ENCODE data around the gene CTNND2. TPM values are rescaled to one million over a fixed set of nuclear protein-coding genes. Genes with fewer than 3 reads are reported as not detected.
A peak's percentile ranks its signal among the peaks of the same experiment; 100 is the strongest.

The CTNND2 gene
- total RNA-seq, 1 experiment from 2014 or later, result not detected

GRCh38 chr5:11214864-11215644, 689.2 kb downstream of the CTNND2 start:
- Histone ChIP-seq H3K27ac (no peak overlapping the region), H3K27me3 (no peaks in the 10 kb centered on the region), H3K36me3 (no peaks in the 10 kb centered on the region), H3K9me3 (replicated peaks) (no peaks in the 10 kb centered on the region), H3K4me3 (no peak overlapping the region), H3K4me1 (no peaks in the 10 kb centered on the region)
- no peak for DNase-seq

GRCh38 chr5:11212706-11213105, 691.5 kb downstream of the CTNND2 start:
- no peaks in the 10 kb centered on the region for H3K4me1 ChIP-seq
- DNase-seq, result no peak
- H3K27me3 ChIP-seq, result no peaks in the 10 kb centered on the region
- no peak overlapping the region for H3K4me3 ChIP-seq
- no peaks in the 10 kb centered on the region for H3K36me3 ChIP-seq
- H3K9me3 ChIP-seq (replicated peaks), result no peaks in the 10 kb centered on the region
- no peak overlapping the region for H3K27ac ChIP-seq

- H3K27me3 ChIP-seq, result no peaks in the 10 kb centered on the region
- no peaks in the 10 kb centered on the region for H3K9me3 ChIP-seq (replicated peaks)
- no peak overlapping the region for H3K4me3 ChIP-seq
- H3K4me1 ChIP-seq, result no peaks in the 10 kb centered on the region
- no peaks in the 10 kb centered on the region for H3K36me3 ChIP-seq
- no peak overlapping the region for H3K27ac ChIP-seq
- DNase-seq, result no peak
These were observed 706.5 kb downstream of the CTNND2 start for GRCh38 chr5:11197726-11198125.

GRCh38 chr5:11191673-11192072, 712.6 kb downstream of the CTNND2 start:
- no peak overlapping the region for H3K4me3 ChIP-seq
- H3K27me3 ChIP-seq, result no peaks in the 10 kb centered on the region
- H3K9me3 ChIP-seq (replicated peaks), result no peaks in the 10 kb centered on the region
- no peak for DNase-seq
- no peak overlapping the region for H3K27ac ChIP-seq
- no peaks in the 10 kb centered on the region for H3K36me3 ChIP-seq
- H3K4me1 ChIP-seq, result no peaks in the 10 kb centered on the region

GRCh38 chr5:11182441-11183080, 721.7 kb downstream of the CTNND2 start:
- no peaks in the 10 kb centered on the region for H3K4me1 ChIP-seq
- no peaks in the 10 kb centered on the region for H3K9me3 ChIP-seq (replicated peaks)
- no peak overlapping the region for H3K4me3 ChIP-seq
- no peaks in the 10 kb centered on the region for H3K36me3 ChIP-seq
- peak; percentile 18 to 55 for DNase-seq
- H3K27me3 ChIP-seq, result no peaks in the 10 kb centered on the region
- no peak overlapping the region for H3K27ac ChIP-seq

GRCh38 chr5:11181940-11182339, 722.3 kb downstream of the CTNND2 start:
- H3K4me1 ChIP-seq, result no peaks in the 10 kb centered on the region
- H3K27ac ChIP-seq, result no peak overlapping the region
- DNase-seq, result no peak
- H3K9me3 ChIP-seq (replicated peaks), result no peaks in the 10 kb centered on the region
- no peaks in the 10 kb centered on the region for H3K36me3 ChIP-seq
- no peak overlapping the region for H3K4me3 ChIP-seq
- no peaks in the 10 kb centered on the region for H3K27me3 ChIP-seq

GRCh38 chr5:11180890-11181289, 723.4 kb downstream of the CTNND2 start:
- Histone ChIP-seq H3K27ac (no peak overlapping the region), H3K4me3 (no peak overlapping the region), H3K27me3 (no peaks in the 10 kb centered on the region), H3K36me3 (no peaks in the 10 kb centered on the region), H3K9me3 (replicated peaks) (no peaks in the 10 kb centered on the region), H3K4me1 (no peaks in the 10 kb centered on the region)
- DNase-seq, result no peak

GRCh38 chr5:11177999-11178711, 726.1 kb downstream of the CTNND2 start:
- Histone ChIP-seq H3K27me3 (no peaks in the 10 kb centered on the region), H3K36me3 (no peaks in the 10 kb centered on the region), H3K4me3 (no peak overlapping the region), H3K4me1 (no peaks in the 10 kb centered on the region), H3K9me3 (replicated peaks) (no peaks in the 10 kb centered on the region), H3K27ac (no peak overlapping the region)
- no peak for DNase-seq

GRCh38 chr5:11174591-11174990, 729.7 kb downstream of the CTNND2 start:
- H3K4me3 ChIP-seq, result no peak overlapping the region
- no peaks in the 10 kb centered on the region for H3K9me3 ChIP-seq (replicated peaks)
- no peaks in the 10 kb centered on the region for H3K36me3 ChIP-seq
- no peak for DNase-seq
- H3K27me3 ChIP-seq, result no peaks in the 10 kb centered on the region
- H3K27ac ChIP-seq, result no peak overlapping the region
- H3K4me1 ChIP-seq, result no peaks in the 10 kb centered on the region

GRCh38 chr5:11172484-11172883, 731.8 kb downstream of the CTNND2 start:
- Histone ChIP-seq H3K4me3 (no peak overlapping the region), H3K36me3 (no peaks in the 10 kb centered on the region), H3K27me3 (no peaks in the 10 kb centered on the region), H3K9me3 (replicated peaks) (no peaks in the 10 kb centered on the region), H3K4me1 (no peaks in the 10 kb centered on the region), H3K27ac (no peak overlapping the region)
- DNase-seq, result no peak

GRCh38 chr5:11171236-11171635, 733.0 kb downstream of the CTNND2 start:
- Histone ChIP-seq H3K27me3 (no peaks in the 10 kb centered on the region), H3K9me3 (replicated peaks) (no peaks in the 10 kb centered on the region), H3K4me1 (no peaks in the 10 kb centered on the region), H3K27ac (no peak overlapping the region), H3K4me3 (no peak overlapping the region), H3K36me3 (no peaks in the 10 kb centered on the region)
- DNase-seq, result no peak

GRCh38 chr5:11166923-11167322, 737.3 kb downstream of the CTNND2 start:
- Histone ChIP-seq H3K4me3 (no peak overlapping the region), H3K4me1 (peaks cover 2% of the 10 kb centered on the region; the same call in 1 of the 2 replicates), H3K36me3 (no peaks in the 10 kb centered on the region), H3K27me3 (no peaks in the 10 kb centered on the region), H3K27ac (no peak overlapping the region), H3K9me3 (replicated peaks) (no peaks in the 10 kb centered on the region)
- no peak for DNase-seq

- Histone ChIP-seq H3K9me3 (replicated peaks) (no peaks in the 10 kb centered on the region), H3K27ac (no peak overlapping the region), H3K36me3 (no peaks in the 10 kb centered on the region), H3K4me3 (no peak overlapping the region), H3K27me3 (no peaks in the 10 kb centered on the region), H3K4me1 (peaks cover 2% of the 10 kb centered on the region; the same call in 1 of the 2 replicates)
- peak in 1 of 2 experiments; percentile 20 for DNase-seq
These were observed 739.5 kb downstream of the CTNND2 start for GRCh38 chr5:11164531-11165294.

GRCh38 chr5:11157132-11157531, 747.1 kb downstream of the CTNND2 start:
- H3K27ac ChIP-seq, result no peak overlapping the region
- H3K4me3 ChIP-seq, result no peak overlapping the region
- H3K4me1 ChIP-seq, result no peaks in the 10 kb centered on the region
- no peaks in the 10 kb centered on the region for H3K9me3 ChIP-seq (replicated peaks)
- H3K27me3 ChIP-seq, result no peaks in the 10 kb centered on the region
- no peaks in the 10 kb centered on the region for H3K36me3 ChIP-seq
- no peak for DNase-seq

Data from SJCRH30 (cell line).